Stimulated activated CD8-positive, alpha-beta memory T cell treated with anti-CD3 and anti-CD28 coated beads, Interleukin-15, amount 100 ng/mL, for 24 hours (primary cell): Measurements from ENCODE around the gene RCSD1.

Source experiments
- DNase-seq: peaks from one replicate; pipeline ENCODE4 v3.0.0-alpha.2; 2020; ENCODE audit warnings: low read depth

Gene RCSD1

DNA sequence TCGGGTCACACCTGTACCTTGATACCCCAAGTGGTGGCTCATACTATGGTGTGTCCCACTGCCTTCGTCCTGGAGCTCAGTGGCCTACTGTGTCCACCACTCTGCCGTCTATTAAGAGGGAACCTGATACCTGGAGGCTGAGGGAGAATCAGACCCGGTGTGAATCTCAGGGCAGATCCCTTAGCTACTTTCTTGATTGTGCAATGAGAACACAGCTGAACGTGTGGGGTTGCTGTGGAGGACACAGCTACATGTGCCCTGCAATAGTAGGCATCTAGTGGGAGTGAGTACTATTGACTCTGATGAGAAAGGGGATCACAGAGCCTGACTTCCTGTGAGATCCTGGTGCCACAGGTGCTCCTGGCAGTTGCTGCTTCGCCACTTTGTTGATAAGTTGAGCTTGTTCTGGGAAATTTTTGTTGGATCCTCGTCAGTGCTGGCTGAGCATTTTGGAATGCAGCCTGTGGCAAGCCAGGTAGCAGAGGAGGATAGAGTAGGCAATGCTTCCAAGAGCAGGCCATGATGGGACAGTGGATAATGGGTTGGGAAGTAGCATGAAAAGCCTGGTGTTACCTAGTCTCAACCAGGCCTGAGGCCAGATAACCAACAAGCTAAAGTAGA, 63.5 kb downstream of the RCSD1 start:
- no peak for DNase-seq

DNA sequence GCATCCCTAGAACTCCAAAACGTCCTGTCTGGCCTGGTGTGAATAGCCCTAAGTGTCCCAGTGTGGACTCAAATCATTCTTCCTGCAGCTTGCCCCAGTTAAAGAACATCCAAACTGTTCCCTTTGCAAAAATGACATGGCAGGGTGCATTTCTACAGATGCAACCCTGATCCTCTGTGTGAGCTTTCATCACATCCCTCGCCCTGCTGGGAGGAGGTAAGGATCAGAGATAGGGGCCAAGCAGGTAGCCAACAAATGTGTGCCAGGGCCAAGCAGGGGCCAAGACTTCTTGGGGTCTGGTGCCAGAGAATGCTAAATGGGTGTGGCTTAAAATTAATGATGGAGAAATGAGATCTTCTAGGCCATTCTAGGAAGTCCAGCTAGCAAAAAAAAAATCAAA, 64.7 kb downstream of the RCSD1 start:
- DNase-seq: no peak

DNA sequence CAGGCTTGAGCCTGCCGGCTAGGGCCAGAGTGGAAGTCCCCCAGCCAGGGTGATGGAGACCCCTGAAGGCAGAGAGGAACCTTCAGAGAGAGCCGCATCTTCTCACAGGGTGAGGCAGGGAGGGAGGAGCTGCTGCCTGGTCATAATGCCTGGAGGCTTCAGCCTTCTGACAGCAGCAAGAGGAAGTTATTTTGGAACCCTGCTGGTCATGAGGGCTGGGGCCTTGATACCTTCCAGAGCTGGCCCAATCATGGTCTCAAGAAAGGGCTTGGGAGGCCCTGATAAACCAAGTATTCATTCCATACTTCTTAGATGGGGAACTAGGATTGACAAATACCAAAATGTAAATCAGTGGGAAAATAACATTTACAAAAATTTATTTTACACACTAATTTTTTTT, 65.1 kb downstream of the RCSD1 start:
- no peak for DNase-seq

DNA sequence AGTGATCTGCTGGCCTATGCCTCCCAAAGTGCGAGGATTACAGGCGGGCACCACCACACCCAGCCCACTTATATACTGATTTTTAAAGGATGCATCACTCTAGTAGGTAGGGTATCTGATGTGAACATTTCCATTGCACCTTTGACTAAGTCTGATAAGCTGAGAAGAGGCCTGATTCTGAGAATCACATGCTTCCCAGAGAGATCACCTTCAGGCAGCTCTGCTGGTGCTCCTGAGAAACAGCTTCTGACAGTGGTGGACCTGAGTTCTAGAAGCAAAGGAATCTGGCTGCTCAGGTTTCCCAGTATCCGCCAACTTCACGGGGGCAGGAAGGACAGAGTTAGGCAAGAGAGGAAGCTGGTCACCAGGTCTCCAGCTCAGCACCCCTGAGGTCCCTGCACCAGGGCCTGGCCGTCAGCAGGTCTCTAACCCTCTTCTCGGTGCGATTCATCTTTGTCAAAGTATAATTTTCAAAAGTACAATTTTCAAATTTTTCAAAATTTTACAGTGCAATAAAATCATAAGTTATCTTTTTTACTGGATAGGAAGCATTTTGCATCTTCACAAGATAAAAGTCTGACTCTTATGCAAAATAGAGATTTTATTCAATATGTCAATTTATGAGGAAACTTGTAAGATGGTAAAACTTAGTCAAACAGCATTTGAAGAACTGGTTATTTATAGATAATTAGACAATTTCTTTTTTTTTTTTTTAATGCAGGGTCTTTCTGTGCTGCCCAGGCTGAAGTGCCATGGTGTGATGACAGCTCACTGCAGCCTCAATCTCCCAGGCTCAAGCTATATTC, 65.9 kb downstream of the RCSD1 start:
- DNase-seq: no peak

DNA sequence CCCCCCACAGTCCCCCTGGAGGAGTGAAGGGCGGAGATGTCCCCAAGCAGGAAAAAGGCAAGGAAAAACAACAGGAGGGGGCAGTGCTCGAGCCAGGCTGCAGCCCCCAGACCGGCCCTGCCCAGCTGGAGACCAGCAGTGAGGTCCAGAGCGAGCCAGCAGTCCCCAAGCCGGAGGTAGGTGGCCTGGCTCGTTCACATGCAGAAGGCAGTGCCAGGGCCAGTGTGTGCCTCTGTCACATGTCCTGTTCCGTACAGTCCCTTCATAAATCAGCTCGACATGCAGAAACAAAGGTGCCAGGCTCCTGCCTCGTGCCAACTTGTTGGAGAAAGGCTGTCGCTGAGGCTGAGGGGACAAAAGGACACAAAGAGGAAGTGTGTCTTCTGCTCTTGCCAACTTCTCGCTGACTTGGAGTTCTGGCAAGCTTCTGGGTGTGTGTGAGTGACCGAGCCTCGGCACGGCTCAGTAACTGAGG, 67.7 kb downstream of the RCSD1 start:
- DNase-seq: no peak

DNA sequence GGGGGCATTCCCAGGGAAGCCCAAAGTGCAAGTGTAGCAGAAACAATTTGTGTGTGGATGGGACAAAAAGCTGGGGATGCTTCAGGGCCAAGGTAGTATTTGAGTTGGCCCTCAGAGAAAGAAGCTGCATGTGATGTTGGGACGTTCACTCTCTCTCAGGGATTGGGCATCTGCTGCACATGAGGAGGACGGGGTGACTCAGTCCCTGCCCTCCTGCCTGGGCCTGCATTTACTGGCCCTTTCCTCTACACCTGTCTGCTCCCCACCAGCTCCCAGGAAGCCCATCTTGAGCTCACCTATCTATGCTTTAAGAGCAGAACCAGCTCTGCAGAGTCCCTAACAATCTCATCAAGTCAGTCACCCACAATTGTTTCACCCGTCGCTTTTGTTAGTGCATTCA, 68.3 kb downstream of the RCSD1 start:
- DNase-seq: no peak

DNA sequence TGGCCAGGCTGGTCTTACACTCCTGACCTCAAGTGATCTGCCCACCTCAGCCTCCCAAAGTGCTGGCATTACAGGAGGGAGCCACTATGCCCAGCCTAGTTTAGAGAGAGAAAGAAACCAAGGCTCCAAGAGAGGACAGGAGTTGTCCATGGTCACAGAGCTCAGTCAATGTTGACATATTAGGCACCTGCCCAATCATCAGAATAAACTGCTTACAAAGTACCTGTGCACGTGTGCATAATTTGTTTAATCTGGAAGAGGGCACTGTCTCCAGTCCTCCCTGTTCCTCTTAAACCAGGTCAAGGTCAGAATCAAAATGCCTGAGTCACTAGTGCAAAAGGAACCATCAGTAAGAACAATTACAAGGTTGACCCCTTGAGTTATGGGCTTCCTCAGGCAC, 71.5 kb downstream of the RCSD1 start:
- DNase-seq: no peak

DNA sequence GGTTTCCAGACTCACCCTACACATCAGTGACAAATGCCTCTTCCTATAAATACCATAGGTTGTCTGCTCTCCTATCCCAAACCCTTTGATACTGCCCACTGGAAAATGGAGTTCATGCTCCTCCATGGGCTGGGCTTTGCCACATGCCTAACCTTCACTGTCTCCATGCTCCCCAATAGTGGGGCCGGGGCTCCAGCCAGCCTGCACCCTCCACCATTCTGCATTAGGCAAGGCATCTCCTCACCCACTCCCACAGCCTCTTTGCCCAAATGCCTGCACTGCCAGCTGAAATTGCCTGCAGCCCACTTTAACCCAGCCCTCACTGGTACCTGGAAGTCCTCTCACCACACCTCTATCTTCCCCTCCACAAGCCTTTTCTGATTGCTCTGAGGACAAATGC, 73.5 kb downstream of the RCSD1 start:
- DNase-seq: no peak

DNA sequence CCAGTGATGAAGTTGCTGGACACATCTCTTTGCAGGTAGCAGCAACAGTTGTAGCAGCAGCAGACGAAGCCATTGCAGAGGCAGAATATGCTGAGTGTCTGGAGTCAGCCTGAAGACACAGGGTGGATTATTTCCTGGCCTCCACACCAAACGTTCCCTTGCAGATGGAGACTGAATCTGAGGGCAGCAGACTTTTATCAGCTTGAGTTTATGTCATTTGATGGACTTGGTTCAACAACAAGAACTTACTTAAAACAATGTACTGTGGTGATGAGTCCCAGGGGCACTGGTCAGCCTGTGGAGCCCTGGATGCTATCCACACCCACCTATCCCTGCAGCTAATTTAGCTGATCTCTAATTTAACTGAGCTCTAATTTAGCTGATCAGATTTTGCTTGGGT, 74.7 kb downstream of the RCSD1 start:
- no peak for DNase-seq

DNA sequence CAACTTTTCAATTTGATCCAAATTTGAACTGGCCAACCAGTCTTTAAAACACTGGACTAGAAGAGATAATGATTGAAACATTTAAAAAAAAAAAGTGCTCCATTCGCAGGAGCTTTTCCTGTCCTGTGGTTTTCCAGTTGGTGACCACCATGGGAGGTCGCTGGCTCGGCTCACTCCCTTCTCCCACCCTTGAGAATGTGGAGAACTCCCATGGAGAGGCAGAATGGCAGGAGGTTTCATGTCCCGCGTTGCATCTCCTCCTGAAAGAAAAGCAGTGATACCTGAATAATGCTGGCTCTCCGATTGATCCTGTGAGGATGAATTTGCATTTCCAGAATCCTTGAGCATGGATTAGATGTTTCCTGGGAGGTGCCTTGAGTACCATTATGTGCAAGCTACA, 75.2 kb downstream of the RCSD1 start:
- DNase-seq: no peak

DNA sequence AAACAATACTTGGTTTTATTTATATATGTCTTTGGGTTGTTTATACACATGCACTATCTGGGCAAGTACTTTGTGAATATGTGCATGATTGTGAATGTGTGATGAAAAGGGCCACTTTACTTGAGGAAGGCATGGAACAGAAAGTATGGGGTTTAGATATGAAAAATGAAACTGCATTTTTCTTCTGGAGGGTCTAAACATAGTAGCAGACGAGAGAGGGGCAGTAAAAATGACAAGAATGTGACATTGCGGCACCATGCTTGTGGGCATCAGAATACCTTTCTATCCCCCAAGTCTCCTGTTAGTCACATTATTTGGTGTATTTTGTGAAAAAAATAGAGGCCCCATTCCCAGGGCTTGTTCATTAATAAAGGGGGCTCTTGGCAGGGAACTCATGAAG, 76.3 kb downstream of the RCSD1 start:
- no peak for DNase-seq

DNA sequence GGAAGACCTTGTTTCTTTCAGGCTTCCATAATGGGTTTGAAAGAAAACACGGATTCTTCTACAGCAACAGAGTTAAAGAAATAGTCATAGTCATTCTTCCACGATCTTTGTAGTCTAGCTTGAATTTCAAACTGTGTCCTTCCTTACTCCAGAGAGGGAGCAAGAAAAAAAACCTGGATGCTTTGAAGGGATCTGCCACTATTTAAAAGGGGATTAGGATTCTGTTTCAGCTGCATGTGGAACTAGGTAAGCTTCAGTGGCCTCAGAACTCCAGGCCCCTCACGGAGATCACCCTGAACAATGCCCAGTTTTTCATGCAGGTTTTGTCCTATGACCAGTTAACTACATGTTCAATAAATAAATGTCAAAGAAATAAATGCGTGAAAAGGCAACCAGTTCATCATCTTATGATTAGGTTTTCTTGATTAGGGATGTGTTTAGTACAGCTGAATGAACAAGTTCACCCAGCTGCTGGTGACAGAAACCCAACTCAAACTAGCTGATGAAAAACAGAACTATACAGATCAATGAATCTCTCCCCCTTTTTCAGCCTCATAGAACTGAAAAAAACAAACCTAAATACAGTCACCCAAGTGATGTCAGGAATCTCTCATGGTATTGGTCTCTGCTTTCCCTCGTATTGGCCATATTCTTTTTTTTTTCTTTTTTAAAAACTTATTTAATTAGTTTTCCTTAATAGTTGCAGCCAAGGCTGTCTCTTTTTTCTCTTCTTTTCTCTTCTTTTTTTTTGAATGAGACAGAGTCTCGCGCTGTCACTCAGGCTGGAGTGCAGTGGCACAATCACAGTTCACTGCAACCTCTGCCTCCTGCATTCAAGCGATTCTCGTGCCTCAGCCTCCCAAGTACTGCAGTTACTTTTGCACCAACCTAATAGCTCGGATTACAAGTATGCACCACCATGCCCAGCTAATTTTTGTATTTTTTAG, 77.2 kb downstream of the RCSD1 start:
- no peak for DNase-seq

DNA sequence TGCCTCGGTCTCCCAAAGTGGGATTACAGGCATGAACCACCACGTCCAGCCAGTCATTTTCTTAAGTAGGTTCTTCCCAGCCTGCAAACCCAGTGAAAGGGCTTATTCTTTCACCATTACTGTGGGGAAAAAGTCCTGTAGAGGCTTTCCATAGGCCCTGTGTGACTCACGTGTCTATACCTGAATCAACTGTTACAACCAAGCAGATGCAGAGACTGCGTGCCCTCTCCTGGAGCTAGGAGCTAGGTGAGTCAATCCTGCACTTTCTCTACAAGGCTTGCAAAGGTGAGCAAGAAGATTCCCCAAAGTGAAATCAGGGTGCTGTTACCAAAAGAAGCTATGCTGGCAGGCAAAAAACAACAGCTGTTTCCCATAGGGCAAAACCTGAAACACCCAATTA, 77.9 kb downstream of the RCSD1 start:
- DNase-seq: no peak

DNA sequence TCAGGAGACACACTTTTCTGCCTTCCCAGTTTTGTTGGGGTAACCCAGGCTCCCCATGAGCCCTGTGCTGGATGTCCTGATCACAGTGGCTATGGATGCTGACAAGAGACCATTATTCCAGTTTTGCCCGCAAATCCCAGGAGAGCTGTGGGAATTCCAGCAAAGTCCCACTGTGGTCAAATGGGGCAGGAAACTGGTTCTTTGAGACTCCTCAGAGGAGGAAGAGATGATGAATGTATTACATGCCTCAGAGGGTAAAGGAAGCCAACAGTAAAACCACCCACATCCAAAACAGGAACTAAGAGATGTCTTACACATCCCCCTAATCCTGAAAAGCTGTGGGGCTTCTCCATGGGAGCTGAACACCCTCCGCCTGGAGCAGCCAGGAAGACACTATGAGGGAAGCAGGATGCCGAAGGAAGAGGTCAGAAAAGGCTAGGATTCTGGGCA, 78.9 kb downstream of the RCSD1 start:
- DNase-seq: no peak

DNA sequence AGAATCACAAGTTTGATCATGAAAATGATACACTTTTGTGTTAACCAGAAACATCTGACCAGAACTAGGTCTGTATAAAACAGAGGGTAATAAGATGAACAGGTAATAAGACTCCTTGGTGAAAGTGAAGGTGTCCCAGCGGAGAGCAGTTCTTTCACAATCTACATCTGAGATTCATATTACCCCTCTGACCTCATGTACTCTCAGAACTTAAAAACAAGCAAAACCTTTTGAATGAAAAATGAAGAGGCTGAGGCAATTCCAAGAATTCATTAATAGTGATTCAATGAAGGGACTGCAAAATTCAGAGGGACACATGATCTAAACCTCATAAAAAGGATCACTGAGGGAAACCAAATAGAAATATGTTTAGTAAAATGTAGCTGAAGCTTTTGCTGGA, 80.8 kb downstream of the RCSD1 start:
- no peak for DNase-seq

DNA sequence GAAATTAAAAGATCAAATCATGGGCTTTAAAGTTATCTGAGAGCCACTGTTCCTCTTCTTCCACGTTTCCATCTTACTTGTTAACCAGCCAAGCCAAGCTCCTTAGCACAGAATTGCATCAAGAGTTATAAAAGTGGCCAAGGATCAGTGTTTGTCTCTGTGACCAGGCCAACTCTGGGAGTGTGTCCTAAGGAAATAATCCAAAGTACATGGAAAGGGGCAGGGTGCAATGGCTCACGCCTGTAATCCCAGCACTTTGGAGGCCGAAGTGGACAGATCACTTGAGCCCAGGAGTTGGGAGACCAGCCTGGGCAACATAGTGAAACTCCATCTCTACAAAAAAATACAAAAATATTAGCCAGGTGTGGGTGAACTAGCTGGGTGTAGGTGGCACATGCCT, 81.8 kb downstream of the RCSD1 start:
- DNase-seq: no peak

DNA sequence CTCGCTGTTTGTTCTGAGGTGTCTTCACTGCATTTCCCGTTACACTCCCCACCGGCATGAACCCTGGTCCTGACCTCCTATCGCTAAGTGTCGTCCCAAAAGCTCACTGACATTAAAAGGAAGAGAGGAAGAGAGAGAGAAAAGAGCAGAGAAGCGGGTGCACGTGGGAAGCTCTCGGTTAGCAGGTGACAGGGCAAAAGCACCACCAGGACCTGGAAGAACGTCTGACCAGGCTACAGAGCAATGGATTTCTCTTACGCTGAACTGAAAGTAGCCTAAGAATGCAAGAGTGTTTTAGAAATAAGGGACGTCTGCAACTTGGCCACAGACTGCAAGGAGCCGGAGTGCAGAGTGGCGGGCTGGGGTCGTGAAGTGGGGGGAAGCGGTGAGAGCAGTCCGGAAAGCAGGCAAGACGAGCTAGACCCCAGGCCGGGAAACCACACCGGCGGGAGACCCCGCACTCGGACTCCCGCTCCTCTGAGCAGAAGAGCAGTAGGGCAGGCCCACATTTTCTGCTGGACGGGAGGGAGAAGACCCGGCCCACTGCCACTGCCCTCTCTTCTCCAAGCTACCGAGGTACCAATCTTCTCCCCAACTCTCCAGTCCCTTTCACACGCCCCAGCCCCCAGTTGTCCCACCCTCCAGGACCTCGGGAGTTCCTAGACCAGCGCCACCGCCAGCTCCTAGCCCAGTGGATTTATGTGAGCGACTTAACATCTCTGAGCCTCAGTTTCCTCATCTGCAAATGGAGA, 83.5 kb downstream of the RCSD1 start:
- DNase-seq: no peak

DNA sequence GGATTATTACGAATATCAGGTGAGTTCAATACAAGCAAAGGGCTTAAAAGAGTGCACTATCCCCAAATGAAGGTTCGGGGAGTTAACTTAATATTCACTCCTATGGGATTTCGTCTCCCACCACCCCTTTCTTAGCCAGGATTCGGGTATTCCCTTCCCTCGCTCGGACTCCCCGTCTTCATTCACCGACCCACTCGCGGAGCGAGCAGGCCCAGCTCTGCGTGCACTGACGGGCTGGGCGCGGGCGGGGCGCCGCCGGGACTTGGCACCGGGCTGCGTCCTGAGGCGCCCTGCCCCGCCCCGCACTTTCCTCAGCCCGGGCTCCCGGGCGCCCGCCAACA, 84.0 kb downstream of the RCSD1 start:
- no peak for DNase-seq

DNA sequence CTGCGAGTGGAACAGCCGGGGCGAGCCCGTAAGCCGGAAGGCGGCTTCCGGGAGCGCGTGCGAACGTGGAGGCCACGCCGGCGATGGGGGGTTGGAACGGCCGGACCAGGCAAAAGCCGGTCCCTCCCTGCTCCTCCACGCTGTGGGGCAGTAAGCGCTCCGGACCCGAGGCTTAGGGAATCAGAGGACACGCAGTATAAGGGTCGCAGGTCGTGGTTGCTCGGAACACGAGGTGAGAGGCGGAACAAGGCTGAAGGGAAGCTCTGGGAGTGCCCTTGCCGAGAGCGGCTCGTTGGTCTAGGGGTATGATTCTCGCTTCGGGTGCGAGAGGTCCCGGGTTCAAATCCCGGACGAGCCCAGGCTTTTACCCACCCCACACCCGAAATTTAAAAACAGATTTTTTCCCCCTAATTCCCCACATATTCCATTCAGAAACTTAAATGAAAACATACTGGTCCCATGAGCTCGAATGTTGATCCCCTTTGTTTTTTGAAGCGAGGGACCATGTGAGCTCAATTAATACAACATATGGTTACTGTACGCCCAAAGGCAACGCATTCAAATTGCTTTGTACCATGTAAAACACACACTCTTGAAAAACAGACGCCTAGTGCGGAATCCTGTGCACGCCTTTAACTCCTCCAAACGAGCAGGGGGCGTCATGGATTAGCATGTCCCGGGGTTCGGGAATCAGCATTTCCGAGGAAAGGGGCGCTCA, 84.6 kb downstream of the RCSD1 start:
- DNase-seq: peak; percentile 95

DNA sequence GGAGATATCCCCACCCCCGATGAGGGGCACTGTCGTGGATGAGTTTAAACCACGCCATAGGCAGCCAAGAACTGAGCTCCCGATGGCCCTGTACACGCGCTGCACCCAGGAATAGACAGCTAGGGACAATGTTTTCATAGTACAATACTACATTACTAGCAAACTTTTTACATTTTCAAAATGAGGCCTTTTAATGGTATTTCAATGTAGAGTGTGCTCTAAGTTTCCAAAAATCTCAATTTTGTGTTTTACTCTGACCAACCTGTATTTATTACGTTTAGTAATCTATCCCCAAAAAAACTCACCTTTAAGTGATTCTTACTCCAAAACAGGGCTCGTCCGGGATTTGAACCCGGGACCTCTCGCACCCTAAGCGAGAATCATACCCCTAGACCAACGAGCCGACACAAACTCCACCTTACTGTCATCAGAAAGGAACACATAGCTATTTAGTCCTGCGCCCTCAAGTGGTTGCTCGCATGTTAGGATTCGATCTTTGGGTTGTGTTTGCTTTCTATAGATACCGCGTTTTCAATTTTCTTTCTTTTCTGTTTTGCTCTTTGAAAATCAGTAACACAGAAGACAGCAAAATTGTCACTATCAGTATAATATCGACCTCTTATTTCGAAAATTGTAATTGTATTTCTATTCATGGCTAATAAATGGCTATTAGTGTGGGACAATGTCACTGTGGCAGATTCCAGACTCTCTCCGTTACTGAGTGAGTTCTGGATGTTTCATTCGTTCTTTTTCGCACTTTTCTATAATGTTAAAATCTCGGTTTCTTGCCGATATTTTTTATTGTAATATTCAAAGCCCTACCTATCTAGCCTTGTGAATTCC, 85.3 kb downstream of the RCSD1 start:
- peak; percentile 69 for DNase-seq

DNA sequence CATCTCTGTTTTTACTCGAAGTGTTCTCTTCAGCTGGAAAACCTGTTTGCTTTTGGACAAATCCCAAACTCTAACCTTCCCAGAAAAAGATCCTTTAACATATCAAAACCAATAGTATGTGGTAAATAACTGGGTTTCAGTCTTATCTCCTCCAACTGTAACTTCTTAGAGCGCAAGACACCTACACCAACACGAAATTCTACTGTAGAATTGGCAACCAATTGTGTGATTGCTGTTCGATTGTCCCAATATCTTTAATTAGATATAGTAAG, 85.9 kb downstream of the RCSD1 start:
- no peak for DNase-seq
